H54 (cell line): Measurements from ENCODE around the gene APH1B.

Experiments used
- DNase-seq: peaks from one replicate; pipeline ENCODE4 v3.0.0; 2011; ENCODE audit warnings: low spot score, mixed read lengths; ENCODE audit not compliant: insufficient read length
- FAIRE-seq: peaks from 3 replicates; lab custom pipeline; 2011; peaks lifted over from hg19 to GRCh38; lab: Jason Lieb, UNC
- POLR2A ChIP-seq: IDR thresholded peaks from 2 replicates; pipeline ENCODE4 v1.6.1; 2011; ENCODE audit warnings: low read depth, mild to moderate bottlenecking, low read length

The APH1B gene

GRCh38 chr15:63243776-63244175 is 33.6 kb upstream of the APH1B start:
- no peak for FAIRE-seq
- no peak for DNase-seq
- no peak for TF ChIP-seq POLR2A

GRCh38 chr15:63244399-63244798 is 33.0 kb upstream of the APH1B start:
- FAIRE-seq, result no peak
- no peak for TF ChIP-seq POLR2A
- DNase-seq, result no peak

GRCh38 chr15:63244976-63245645 is 32.3 kb upstream of the APH1B start:
- DNase-seq, result no peak
- no peak for TF ChIP-seq POLR2A
- FAIRE-seq, result no peak

- FAIRE-seq (no peak), DNase-seq (no peak)
- no peak for TF ChIP-seq POLR2A
Measured at GRCh38 chr15:63246691-63247469, 30.5 kb upstream of the APH1B start.

- peak; percentile 40 for DNase-seq
- peak; percentile 45 for FAIRE-seq
- no peak for TF ChIP-seq POLR2A
Measured at GRCh38 chr15:63250312-63250965, 27.0 kb upstream of the APH1B start.

GRCh38 chr15:63251701-63252100 is 25.7 kb upstream of the APH1B start:
- DNase-seq (no peak), FAIRE-seq (no peak)
- TF ChIP-seq POLR2A, result no peak

- TF ChIP-seq POLR2A, result no peak
- no peak for FAIRE-seq
- no peak for DNase-seq
Measured at GRCh38 chr15:63252292-63252691, 25.1 kb upstream of the APH1B start.

GRCh38 chr15:63254991-63255390 is 22.4 kb upstream of the APH1B start:
- TF ChIP-seq POLR2A, result no peak
- FAIRE-seq (no peak), DNase-seq (no peak)

- FAIRE-seq, result no peak
- no peak for TF ChIP-seq POLR2A
- DNase-seq, result no peak
Measured at GRCh38 chr15:63255489-63255990, 21.9 kb upstream of the APH1B start.

- no peak for TF ChIP-seq POLR2A
- DNase-seq, result no peak
- FAIRE-seq, result peak; percentile 74
Measured at GRCh38 chr15:63256433-63257274, 20.8 kb upstream of the APH1B start.

- FAIRE-seq (no peak), DNase-seq (no peak)
- no peak for TF ChIP-seq POLR2A
Measured at GRCh38 chr15:63258658-63259057, 18.7 kb upstream of the APH1B start.

GRCh38 chr15:63260791-63261190 is 16.6 kb upstream of the APH1B start:
- DNase-seq, result no peak
- no peak for FAIRE-seq
- no peak for TF ChIP-seq POLR2A

- TF ChIP-seq POLR2A, result no peak
- FAIRE-seq (no peak), DNase-seq (no peak)
Measured at GRCh38 chr15:63261311-63261710, 16.1 kb upstream of the APH1B start.
